ENCODE measurements around the gene MET.

Gene MET

DNA sequence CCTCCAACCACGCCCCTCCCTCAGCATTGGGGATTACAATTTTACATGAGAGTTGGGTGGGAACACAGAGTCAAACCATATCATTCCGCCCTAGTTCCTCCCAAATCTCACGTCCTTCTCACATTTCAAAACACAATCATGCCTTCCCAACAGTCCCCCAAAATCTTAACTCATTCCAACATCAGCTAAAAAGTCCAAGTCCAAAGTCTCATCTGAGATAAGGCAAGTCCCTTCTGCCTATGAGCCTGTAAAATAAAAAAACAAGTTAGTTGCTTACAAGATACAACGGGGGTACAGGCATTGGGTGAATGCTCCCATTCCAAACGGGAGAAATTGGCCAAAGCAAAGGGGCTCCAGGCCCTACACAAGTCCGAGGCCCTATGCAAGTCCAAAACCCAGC lies 112.7 kb downstream of the MET start:
- no peak overlapping the region for H3K4me3 Mint-ChIP-seq
- H3K36me3 Mint-ChIP-seq (ENCODE audit: low read depth): no peaks in the 10 kb centered on the region
- no peak overlapping the region for H3K27ac Mint-ChIP-seq
- no peaks in the 10 kb centered on the region for H3K9me3 Mint-ChIP-seq
- peaks cover 12% of the 10 kb centered on the region for H3K27me3 Mint-ChIP-seq (ENCODE audit: low read depth, poor library complexity)
- H3K4me1 Mint-ChIP-seq: peaks cover 17% of the 10 kb centered on the region
- DNase-seq: no peak
- TF ChIP-seq, protein P1, sequence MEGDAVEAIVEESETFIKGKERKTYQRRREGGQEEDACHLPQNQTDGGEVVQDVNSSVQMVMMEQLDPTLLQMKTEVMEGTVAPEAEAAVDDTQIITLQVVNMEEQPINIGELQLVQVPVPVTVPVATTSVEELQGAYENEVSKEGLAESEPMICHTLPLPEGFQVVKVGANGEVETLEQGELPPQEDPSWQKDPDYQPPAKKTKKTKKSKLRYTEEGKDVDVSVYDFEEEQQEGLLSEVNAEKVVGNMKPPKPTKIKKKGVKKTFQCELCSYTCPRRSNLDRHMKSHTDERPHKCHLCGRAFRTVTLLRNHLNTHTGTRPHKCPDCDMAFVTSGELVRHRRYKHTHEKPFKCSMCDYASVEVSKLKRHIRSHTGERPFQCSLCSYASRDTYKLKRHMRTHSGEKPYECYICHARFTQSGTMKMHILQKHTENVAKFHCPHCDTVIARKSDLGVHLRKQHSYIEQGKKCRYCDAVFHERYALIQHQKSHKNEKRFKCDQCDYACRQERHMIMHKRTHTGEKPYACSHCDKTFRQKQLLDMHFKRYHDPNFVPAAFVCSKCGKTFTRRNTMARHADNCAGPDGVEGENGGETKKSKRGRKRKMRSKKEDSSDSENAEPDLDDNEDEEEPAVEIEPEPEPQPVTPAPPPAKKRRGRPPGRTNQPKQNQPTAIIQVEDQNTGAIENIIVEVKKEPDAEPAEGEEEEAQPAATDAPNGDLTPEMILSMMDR (IDR thresholded peaks at IDR 0.05): no peak

DNA sequence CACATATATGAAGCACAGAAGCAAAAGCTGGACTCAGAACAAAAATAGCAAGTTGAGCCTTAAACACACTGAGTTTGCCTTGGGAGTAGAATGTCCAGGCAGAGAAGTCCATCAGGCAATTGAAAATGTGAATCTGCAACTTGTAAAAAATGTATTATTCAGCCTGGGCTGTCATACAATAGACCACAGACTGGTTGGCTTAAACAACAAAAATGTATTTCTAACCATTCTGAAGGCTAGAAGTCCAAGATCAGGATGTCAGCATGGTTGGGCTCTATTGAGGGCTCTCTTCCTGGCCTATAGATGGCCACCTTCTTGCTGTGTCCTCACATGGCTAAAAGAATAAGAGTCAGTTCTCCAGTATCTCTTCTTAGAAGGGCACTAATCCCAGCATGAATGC lies 113.8 kb downstream of the MET start:
- TF ChIP-seq, protein P1 (IDR thresholded peaks at IDR 0.05): no peak
- Mint-ChIP-seq H3K27ac (no peak overlapping the region), H3K4me1 (peaks cover 16% of the 10 kb centered on the region), H3K36me3 (ENCODE audit: low read depth) (no peaks in the 10 kb centered on the region), H3K9me3 (no peaks in the 10 kb centered on the region), H3K27me3 (ENCODE audit: low read depth, poor library complexity) (peaks cover 15% of the 10 kb centered on the region), H3K4me3 (no peak overlapping the region)
- DNase-seq: no peak

DNA sequence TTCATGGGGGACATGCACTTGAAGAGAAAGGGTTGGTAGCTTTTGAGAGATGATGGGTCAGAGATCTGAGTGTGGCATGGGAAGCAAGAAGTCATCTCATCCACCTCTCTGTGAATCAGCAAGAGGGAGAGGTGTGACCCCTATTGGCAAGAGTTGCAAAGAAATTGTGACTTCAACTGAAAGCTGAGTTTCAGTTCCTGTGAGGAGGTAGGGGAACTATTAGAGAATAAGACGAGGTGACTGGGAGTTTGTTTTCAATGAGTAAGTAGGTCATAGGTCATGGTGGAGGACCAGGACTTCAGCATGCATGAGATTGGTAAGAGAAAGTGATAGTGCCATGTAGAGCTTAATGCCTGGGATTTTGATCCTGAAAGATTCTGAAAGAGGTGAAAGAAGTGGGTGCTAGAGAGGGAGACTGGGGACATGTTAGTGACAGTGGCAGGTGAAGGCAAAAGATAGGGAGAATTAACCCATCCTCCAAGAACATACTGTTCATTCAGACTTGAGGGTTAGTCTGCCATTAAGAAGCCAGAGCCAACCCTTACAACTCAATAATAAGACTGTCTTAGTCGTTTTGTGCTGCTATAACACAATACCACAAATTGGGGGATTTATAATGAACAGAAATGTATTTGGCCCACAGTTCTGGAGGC lies 114.9 kb downstream of the MET start:
- Mint-ChIP-seq H3K36me3 (ENCODE audit: low read depth) (no peaks in the 10 kb centered on the region), H3K27ac (no peak overlapping the region), H3K4me1 (peaks cover 11% of the 10 kb centered on the region), H3K27me3 (ENCODE audit: low read depth, poor library complexity) (peaks cover 11% of the 10 kb centered on the region), H3K4me3 (no peak overlapping the region), H3K9me3 (no peaks in the 10 kb centered on the region)
- no peak for DNase-seq
- TF ChIP-seq, protein P1 (IDR thresholded peaks at IDR 0.05): no peak

DNA sequence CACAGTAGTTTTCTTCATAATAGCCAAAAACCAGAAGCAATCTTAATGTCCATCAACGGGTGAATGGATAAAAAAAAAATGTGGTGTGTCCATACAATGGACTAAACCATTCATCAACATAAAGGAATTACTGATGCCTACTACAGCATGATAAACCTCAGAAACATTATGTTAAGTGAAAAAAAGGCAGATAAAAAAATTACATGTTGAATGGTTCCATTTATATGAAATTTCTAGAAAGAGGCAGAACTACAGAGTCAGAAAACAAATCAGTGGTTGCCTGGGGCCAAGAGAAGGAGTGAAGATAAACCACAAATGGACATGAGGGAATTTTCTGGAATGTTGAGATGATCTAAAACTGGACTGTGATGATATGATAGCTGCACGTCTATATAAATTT lies 115.9 kb downstream of the MET start:
- H3K27ac Mint-ChIP-seq: no peak overlapping the region
- H3K9me3 Mint-ChIP-seq: no peaks in the 10 kb centered on the region
- peaks cover 1% of the 10 kb centered on the region for H3K4me1 Mint-ChIP-seq
- H3K27me3 Mint-ChIP-seq (ENCODE audit: low read depth, poor library complexity): peaks cover 11% of the 10 kb centered on the region
- DNase-seq: no peak
- no peaks in the 10 kb centered on the region for H3K36me3 Mint-ChIP-seq (ENCODE audit: low read depth)
- TF ChIP-seq, protein P1 (IDR thresholded peaks at IDR 0.05): no peak
- H3K4me3 Mint-ChIP-seq: no peak overlapping the region

DNA sequence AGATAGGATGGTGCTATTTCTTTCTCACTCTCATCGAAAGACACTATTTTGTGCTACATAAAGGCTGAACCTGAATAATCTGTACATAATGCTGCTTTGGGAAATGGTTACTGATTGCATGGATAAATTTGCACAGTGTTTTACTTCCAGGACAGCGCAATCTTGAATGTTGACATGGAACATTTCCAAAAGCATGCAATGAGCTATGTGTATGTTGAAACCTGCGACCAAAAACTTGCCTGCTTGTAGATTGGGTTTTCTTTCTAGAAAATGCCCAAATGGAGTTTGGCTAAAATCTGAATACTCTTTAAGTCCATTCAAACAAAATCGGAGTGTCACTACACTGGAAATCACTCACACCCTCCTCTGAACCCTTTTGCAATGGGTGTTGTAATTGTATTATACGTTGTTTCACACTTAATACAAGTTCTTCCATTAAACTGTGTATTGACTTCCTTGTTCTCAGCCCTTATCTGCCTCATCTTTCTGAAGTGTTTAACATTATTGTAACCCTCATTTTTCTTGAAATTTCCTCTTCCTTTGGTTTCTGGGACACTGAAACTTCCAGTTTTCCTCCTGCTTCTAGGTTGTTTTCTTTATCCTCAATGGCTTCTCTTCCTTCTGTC lies 116.7 kb downstream of the MET start:
- H3K36me3 Mint-ChIP-seq (ENCODE audit: low read depth): no peaks in the 10 kb centered on the region
- H3K27me3 Mint-ChIP-seq (ENCODE audit: low read depth, poor library complexity): peaks cover 11% of the 10 kb centered on the region
- H3K4me3 Mint-ChIP-seq: no peak overlapping the region
- TF ChIP-seq, protein P1 (IDR thresholded peaks at IDR 0.05): no peak
- no peaks in the 10 kb centered on the region for H3K4me1 Mint-ChIP-seq
- H3K27ac Mint-ChIP-seq: no peak overlapping the region
- no peak for DNase-seq
- no peaks in the 10 kb centered on the region for H3K9me3 Mint-ChIP-seq

DNA sequence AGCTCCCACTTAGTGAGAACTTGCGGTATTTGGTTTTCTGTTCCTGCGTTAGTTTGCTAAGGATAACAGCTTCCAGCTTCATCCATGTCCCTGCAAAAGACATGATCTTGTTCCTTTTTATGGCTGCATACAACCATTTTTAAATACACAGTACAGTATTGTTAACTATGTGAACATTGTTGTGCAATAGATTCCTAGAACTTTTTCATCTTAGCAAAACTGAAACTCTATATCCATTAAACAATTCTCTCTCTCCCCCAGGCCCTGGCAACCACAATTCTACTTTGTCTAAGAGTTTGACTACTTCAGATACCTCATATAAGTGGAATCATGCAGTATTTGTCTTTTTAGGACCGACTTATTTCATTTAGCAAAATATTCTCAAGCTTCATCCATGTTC lies 118.0 kb downstream of the MET start:
- no peak for DNase-seq
- Mint-ChIP-seq H3K36me3 (ENCODE audit: low read depth) (no peaks in the 10 kb centered on the region), H3K4me1 (no peaks in the 10 kb centered on the region), H3K9me3 (no peaks in the 10 kb centered on the region), H3K27ac (no peak overlapping the region), H3K4me3 (no peak overlapping the region), H3K27me3 (ENCODE audit: low read depth, poor library complexity) (peaks cover 11% of the 10 kb centered on the region)
- TF ChIP-seq, protein P1 (IDR thresholded peaks at IDR 0.05): no peak
